K562 (cell line): ENCODE data around the gene UBE2M.
"Not testable (repeated sequence)": the region's sequence is repeated elsewhere in the genome, so short reads cannot be mapped to it uniquely, and the experiment has no call there.

Source experiments
- ATF7 ChIP-seq: fragments of 450-650 bp; IDR thresholded peaks from 2 replicates; pipeline ENCODE4 v1.7.1; 2014; ENCODE audit warnings: mild to moderate bottlenecking, moderate library complexity
- CC2D1A ChIP-seq: fragments of 450-650 bp; IDR thresholded peaks from 2 replicates; pipeline ENCODE4 v1.6.1; 2017; ENCODE audit warnings: mild to moderate bottlenecking
- DACH1 ChIP-seq: fragments of 450-650 bp; IDR thresholded peaks from 2 replicates; pipeline ENCODE4 v1.6.1; 2018; ENCODE audit not compliant: partially characterized antibody
- HLTF ChIP-seq: fragments of 450-650 bp; IDR thresholded peaks from 2 replicates; pipeline ENCODE4 v1.6.1; 2016
- MXI1 ChIP-seq: IDR thresholded peaks from 2 replicates; pipeline ENCODE4 v1.6.1; 2011; ENCODE audit warnings: low read depth, mild to moderate bottlenecking, improper control_type of control experiment, low read length
- POLR2A ChIP-seq: fragments of 450-650 bp; conservative IDR thresholded peaks from 2 replicates; pipeline ENCODE4 v1.6.1; 2016
- PURB ChIP-seq: sonication (generic); formaldehyde crosslinking; IDR thresholded peaks from 2 replicates; pipeline ENCODE4 v1.9.0; 2021; ENCODE audit warnings: low read depth, mild to moderate bottlenecking, missing genetic modification reagents
- SRSF7 ChIP-seq: fragments of 200-400 bp; formaldehyde crosslinking; optimal IDR thresholded peaks from 2 replicates; pipeline ENCODE3; 2017; ENCODE audit warnings: mild to moderate bottlenecking, low read depth, low read length
- ZFP36 ChIP-seq: fragments of 150-350 bp; IDR thresholded peaks from 2 replicates; pipeline ENCODE4 v1.6.1; 2018; ENCODE audit warnings: low read length, low read depth; ENCODE audit not compliant: partially characterized antibody
- TF ChIP-seq, protein P1 (sequence below), 3 experiments: IDR thresholded peaks in 2 of 3; conservative IDR thresholded peaks in 1 of 3; 2 replicates each; pipeline ENCODE4 v1.5.1; 2011 to 2012; ENCODE audit warnings: low read length in 3 of 3, mild to moderate bottlenecking in 3 of 3, control low read depth in 2 of 3, improper control_type of control experiment in 1 of 3, inconsistent platforms in 1 of 3, low read depth in 1 of 3, mixed read lengths in 1 of 3, moderate library complexity in 1 of 3; ENCODE audit not compliant: insufficient read depth in 2 of 3
- TF ChIP-seq, protein P2 (sequence below): sonication (generic); formaldehyde crosslinking; IDR thresholded peaks from 2 replicates; pipeline ENCODE4 v1.9.0; 2022; ENCODE audit warnings: mild to moderate bottlenecking, missing genetic modification reagents
- TF ChIP-seq, protein P3 (sequence below): fragments of 450-650 bp; formaldehyde crosslinking; IDR thresholded peaks from 2 replicates; pipeline ENCODE4 v1.4.0; 2020; ENCODE audit warnings: mild to moderate bottlenecking, mixed read lengths

DNA sequence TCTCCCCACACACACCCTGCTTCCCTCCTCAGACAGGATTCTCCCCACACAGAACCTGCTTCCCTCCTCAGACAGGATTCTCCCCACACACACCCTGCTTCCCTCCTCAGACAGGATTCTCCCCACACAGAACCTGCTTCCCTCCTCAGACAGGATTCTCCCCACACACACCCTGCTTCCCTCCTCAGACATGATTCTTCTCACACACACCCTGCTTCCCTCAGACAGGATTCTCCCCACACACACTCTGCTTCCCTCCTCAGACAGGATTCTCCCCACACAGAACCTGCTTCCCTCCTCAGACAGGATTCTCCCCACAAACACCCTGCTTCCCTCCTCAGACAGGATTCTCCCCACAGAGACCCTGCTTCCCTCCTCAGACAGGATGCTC, 19.2 kb downstream of the UBE2M start:
- TF ChIP-seq HLTF, DACH1, POLR2A, SRSF7, CC2D1A, PURB, ATF7, ZFP36, MXI1: not testable (repeated sequence)
- TF ChIP-seq, protein P1, sequence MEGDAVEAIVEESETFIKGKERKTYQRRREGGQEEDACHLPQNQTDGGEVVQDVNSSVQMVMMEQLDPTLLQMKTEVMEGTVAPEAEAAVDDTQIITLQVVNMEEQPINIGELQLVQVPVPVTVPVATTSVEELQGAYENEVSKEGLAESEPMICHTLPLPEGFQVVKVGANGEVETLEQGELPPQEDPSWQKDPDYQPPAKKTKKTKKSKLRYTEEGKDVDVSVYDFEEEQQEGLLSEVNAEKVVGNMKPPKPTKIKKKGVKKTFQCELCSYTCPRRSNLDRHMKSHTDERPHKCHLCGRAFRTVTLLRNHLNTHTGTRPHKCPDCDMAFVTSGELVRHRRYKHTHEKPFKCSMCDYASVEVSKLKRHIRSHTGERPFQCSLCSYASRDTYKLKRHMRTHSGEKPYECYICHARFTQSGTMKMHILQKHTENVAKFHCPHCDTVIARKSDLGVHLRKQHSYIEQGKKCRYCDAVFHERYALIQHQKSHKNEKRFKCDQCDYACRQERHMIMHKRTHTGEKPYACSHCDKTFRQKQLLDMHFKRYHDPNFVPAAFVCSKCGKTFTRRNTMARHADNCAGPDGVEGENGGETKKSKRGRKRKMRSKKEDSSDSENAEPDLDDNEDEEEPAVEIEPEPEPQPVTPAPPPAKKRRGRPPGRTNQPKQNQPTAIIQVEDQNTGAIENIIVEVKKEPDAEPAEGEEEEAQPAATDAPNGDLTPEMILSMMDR (IDR thresholded peaks at IDR 0.05 in 2 of 3, conservative IDR thresholded peaks at IDR 0.05 in 1 of 3; ENCODE audit: insufficient read depth in 2 of 3, low read depth in 1 of 3, low read length in 3 of 3): not testable (repeated sequence)
- TF ChIP-seq, protein P2, sequence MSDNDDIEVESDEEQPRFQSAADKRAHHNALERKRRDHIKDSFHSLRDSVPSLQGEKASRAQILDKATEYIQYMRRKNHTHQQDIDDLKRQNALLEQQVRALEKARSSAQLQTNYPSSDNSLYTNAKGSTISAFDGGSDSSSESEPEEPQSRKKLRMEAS: not testable (repeated sequence)
- TF ChIP-seq, protein P3, sequence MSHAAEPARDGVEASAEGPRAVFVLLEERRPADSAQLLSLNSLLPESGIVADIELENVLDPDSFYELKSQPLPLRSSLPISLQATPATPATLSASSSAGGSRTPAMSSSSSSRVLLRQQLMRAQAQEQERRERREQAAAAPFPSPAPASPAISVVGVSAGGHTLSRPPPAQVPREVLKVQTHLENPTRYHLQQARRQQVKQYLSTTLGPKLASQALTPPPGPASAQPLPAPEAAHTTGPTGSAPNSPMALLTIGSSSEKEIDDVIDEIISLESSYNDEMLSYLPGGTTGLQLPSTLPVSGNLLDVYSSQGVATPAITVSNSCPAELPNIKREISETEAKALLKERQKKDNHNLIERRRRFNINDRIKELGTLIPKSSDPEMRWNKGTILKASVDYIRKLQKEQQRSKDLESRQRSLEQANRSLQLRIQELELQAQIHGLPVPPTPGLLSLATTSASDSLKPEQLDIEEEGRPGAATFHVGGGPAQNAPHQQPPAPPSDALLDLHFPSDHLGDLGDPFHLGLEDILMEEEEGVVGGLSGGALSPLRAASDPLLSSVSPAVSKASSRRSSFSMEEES (CRISPR knock-in tag): not testable (repeated sequence)
